ENCODE results near the gene DGKZ. TPM values are rescaled to one million over a fixed set of nuclear protein-coding genes. Genes with fewer than 3 reads are reported as not detected.

DGKZ gene
- total RNA-seq, 1 donor from 2014 or later: 127 TPM

DNA sequence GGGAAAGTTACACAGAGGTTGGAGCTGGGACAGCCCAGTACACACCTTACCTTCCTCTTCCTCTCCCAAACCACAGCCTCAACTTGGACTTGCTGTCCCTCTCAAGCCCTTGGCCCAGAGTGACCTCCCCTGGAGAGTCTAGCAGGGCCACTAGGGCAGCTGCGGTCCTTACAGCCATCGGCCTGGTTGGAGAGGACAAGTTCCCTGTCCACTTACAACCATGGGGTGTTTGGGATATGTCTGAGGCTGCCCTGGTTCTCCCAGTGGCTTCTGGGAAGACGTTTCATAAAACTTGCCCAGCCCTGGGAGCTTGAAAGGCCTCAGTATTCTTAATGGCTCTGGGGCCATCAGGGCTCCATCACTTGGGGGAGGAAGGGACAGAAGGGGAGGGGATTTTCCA, 13.1 kb upstream of the DGKZ start:
- H3K4me1 Mint-ChIP-seq (ENCODE audit: unreplicated experiment): peaks cover 43% of the 10 kb centered on the region
- no peak overlapping the region for H3K27ac Mint-ChIP-seq (ENCODE audit: unreplicated experiment)
- no peak for DNase-seq (ENCODE audit: low spot score)
- TF ChIP-seq, protein P1, sequence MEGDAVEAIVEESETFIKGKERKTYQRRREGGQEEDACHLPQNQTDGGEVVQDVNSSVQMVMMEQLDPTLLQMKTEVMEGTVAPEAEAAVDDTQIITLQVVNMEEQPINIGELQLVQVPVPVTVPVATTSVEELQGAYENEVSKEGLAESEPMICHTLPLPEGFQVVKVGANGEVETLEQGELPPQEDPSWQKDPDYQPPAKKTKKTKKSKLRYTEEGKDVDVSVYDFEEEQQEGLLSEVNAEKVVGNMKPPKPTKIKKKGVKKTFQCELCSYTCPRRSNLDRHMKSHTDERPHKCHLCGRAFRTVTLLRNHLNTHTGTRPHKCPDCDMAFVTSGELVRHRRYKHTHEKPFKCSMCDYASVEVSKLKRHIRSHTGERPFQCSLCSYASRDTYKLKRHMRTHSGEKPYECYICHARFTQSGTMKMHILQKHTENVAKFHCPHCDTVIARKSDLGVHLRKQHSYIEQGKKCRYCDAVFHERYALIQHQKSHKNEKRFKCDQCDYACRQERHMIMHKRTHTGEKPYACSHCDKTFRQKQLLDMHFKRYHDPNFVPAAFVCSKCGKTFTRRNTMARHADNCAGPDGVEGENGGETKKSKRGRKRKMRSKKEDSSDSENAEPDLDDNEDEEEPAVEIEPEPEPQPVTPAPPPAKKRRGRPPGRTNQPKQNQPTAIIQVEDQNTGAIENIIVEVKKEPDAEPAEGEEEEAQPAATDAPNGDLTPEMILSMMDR (IDR thresholded peaks at IDR 0.05; ENCODE audit: unreplicated experiment): no peak
- peaks cover 5% of the 10 kb centered on the region for H3K36me3 Mint-ChIP-seq (ENCODE audit: low read depth, unreplicated experiment)
- no peaks in the 10 kb centered on the region for H3K9me3 Mint-ChIP-seq (ENCODE audit: unreplicated experiment)
- H3K4me3 Mint-ChIP-seq (ENCODE audit: unreplicated experiment): no peak overlapping the region
- peaks cover 20% of the 10 kb centered on the region for H3K27me3 Mint-ChIP-seq (ENCODE audit: unreplicated experiment)

DNA sequence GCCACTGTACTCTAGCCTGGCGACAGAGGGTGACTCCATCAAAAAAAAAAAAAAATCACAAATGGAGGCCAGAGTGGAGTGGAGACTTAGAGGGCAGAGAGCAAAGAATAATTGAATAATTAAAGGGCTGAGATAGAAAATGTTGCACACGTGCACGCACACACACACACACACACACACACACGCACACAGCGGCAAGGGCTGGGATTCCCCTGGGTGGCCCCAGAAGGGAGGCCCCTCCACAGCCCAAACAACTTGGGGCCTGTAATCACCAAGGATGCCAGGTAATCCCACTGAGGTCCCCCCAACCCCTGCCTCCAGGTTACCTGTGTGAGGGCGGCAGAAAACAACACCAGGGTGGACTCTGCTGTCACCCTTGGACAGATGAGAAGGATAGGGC, 12.0 kb upstream of the DGKZ start:
- peaks cover 25% of the 10 kb centered on the region for H3K27me3 Mint-ChIP-seq (ENCODE audit: unreplicated experiment)
- H3K4me3 Mint-ChIP-seq (ENCODE audit: unreplicated experiment): no peak overlapping the region
- TF ChIP-seq, protein P1 (IDR thresholded peaks at IDR 0.05; ENCODE audit: unreplicated experiment): no peak
- H3K4me1 Mint-ChIP-seq (ENCODE audit: unreplicated experiment): peaks cover 43% of the 10 kb centered on the region
- H3K9me3 Mint-ChIP-seq (ENCODE audit: unreplicated experiment): no peaks in the 10 kb centered on the region
- DNase-seq (ENCODE audit: low spot score): no peak
- H3K27ac Mint-ChIP-seq (ENCODE audit: unreplicated experiment): no peak overlapping the region
- peaks cover 5% of the 10 kb centered on the region for H3K36me3 Mint-ChIP-seq (ENCODE audit: low read depth, unreplicated experiment)

DNA sequence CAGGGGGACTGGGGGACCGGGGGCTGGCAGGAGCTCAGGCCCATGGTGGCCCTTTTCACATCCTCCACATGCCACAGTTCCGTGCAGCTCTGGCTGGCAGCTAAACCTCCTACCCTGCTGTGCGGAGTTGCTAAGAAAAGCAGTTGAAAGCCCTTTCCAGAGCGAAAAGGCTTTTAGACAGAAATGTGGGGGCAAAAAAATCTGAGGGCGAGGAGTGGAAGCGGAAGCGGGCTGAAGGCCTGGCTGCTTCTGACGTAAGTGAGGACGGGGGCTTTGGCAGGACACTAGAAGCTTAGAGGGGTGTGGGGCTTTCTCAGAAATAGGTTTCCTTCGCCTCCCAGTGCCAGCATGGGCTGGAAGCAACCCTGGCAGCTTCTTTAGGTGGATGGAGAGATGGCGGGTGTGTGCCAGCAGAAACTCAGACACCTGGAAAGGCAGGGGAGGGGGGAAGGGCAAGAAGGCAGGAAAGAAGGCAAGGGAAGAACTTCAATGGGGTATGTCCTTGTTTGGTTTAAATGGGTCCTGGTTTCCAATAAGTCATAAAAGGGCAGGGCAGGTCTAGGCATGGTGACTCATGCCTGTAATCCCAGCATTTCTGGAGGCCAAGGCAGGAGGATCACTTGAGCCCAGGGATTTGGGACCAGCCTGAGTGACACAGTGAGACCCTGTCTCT, 11.2 kb upstream of the DGKZ start:
- peaks cover 5% of the 10 kb centered on the region for H3K36me3 Mint-ChIP-seq (ENCODE audit: low read depth, unreplicated experiment)
- H3K4me3 Mint-ChIP-seq (ENCODE audit: unreplicated experiment): no peak overlapping the region
- H3K27ac Mint-ChIP-seq (ENCODE audit: unreplicated experiment): no peak overlapping the region
- H3K27me3 Mint-ChIP-seq (ENCODE audit: unreplicated experiment): peaks cover 25% of the 10 kb centered on the region
- no peak for DNase-seq (ENCODE audit: low spot score)
- H3K9me3 Mint-ChIP-seq (ENCODE audit: unreplicated experiment): no peaks in the 10 kb centered on the region
- peaks cover 36% of the 10 kb centered on the region for H3K4me1 Mint-ChIP-seq (ENCODE audit: unreplicated experiment)
- TF ChIP-seq, protein P1 (IDR thresholded peaks at IDR 0.05; ENCODE audit: unreplicated experiment): no peak

DNA sequence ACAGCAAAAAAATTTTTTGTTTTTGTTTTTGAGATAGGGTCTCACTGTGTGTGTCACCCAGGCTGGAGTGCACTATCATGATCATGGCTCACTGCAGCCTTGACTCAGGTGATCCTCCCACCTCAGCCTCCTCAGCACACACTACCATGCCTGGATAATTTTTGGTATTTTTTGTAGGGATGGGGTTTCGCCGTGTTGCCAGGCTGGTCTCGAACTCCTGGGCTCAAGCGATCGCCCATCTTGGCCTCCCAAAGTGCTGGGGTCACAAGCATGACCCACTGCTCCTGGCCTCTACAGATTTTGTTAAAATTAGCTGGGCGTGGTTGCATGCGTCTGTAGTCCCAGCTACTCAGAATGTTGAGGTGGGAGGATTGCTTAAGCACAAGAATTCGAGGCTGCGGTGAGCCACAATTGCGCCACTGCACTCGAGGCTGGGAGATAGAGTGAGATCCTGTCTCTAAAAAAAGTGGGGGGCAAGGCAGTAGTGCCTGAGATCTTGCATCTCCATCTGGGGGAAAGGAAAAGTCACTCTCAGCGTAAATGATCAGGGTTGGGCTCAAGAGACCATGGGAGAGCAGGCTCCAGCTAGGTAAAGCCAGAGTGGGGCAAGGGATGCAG, 10.6 kb upstream of the DGKZ start:
- H3K4me3 Mint-ChIP-seq (ENCODE audit: unreplicated experiment): no peak overlapping the region
- H3K27ac Mint-ChIP-seq (ENCODE audit: unreplicated experiment): no peak overlapping the region

More for the DNA sequence above, 10.6 kb upstream of the DGKZ start:
- TF ChIP-seq, protein P1 (IDR thresholded peaks at IDR 0.05; ENCODE audit: unreplicated experiment): no peak
- no peaks in the 10 kb centered on the region for H3K9me3 Mint-ChIP-seq (ENCODE audit: unreplicated experiment)
- peaks cover 3% of the 10 kb centered on the region for H3K36me3 Mint-ChIP-seq (ENCODE audit: low read depth, unreplicated experiment)
- H3K27me3 Mint-ChIP-seq (ENCODE audit: unreplicated experiment): peaks cover 25% of the 10 kb centered on the region
- no peak for DNase-seq (ENCODE audit: low spot score)
- peaks cover 36% of the 10 kb centered on the region for H3K4me1 Mint-ChIP-seq (ENCODE audit: unreplicated experiment)

Measured in endothelial cell (in vitro differentiated cells).